SU-DHL-6 (cell line): ENCODE measurements around the gene DLX2.

Source experiments
- H2AFZ ChIP-seq: fragments of 200-600 bp; sonication (generic); 2 replicates; pipeline ENCODE4 v1.6.1; 2014; ENCODE audit warnings: low read depth, mild to moderate bottlenecking, moderate library complexity, mixed read lengths, antibody characterized with exemption, low read length; ENCODE audit not compliant: severe bottlenecking
- H3F3A ChIP-seq: fragments of 200-600 bp; shearing (Covaris generic); 2 replicates; pipeline ENCODE4 v1.6.0; 2016; ENCODE audit warnings: antibody characterized with exemption, mild to moderate bottlenecking; ENCODE audit not compliant: insufficient read depth
- H3K27ac ChIP-seq: fragments of 200-600 bp; sonication (generic); 2 replicates; pipeline ENCODE4 v1.5.1; 2016; ENCODE audit warnings: low read depth, mild to moderate bottlenecking, low read length, moderate library complexity, mixed read lengths
- H3K27me3 ChIP-seq: fragments of 200-600 bp; sonication (generic), shearing (Covaris generic); 2 replicates; pipeline ENCODE4 v1.6.0; 2014; ENCODE audit warnings: mild to moderate bottlenecking, low read length
- H3K36me3 ChIP-seq: fragments of 200-600 bp; sonication (generic); 2 replicates; pipeline ENCODE4 v1.6.1; 2014; ENCODE audit warnings: mild to moderate bottlenecking, low read length, mixed read lengths
- H3K4me2 ChIP-seq: fragments of 300-600, 200-600 bp; shearing (Covaris generic), sonication (generic); 2 replicates; pipeline ENCODE4 v1.6.0; 2014; ENCODE audit warnings: low read length, low read depth, mild to moderate bottlenecking; ENCODE audit not compliant: poor library complexity, severe bottlenecking
- H3K4me3 ChIP-seq: fragments of 200-600 bp; sonication (generic); 2 replicates; pipeline ENCODE4 v1.5.1; 2014; ENCODE audit warnings: antibody characterized with exemption, low read length, mild to moderate bottlenecking, mixed read lengths; ENCODE audit not compliant: insufficient read depth, poor library complexity, severe bottlenecking
- H3K79me2 ChIP-seq: fragments of 200-600 bp; sonication (generic); 2 replicates; pipeline ENCODE4 v1.6.1; 2014; ENCODE audit warnings: mild to moderate bottlenecking, low read length, moderate library complexity; ENCODE audit not compliant: insufficient read depth
- H3K9ac ChIP-seq: fragments of 200-600 bp; sonication (generic); 2 replicates; pipeline ENCODE4 v1.7.0; 2014; ENCODE audit warnings: mild to moderate bottlenecking, low read length
- H3K9me2 ChIP-seq: fragments of 200-600 bp; sonication (generic); replicated peaks from 2 replicates; pipeline ENCODE4 v1.6.1; 2014; ENCODE audit warnings: low read length; ENCODE audit not compliant: insufficient read depth
- H3K9me3 ChIP-seq: fragments of 200-600 bp; sonication (generic); 2 replicates; pipeline ENCODE4 v1.6.1; 2014; ENCODE audit warnings: low read length, mixed read lengths; ENCODE audit not compliant: insufficient read depth
- H4K20me1 ChIP-seq: fragments of 200-600 bp; sonication (generic); 2 replicates; pipeline ENCODE4 v1.6.1; 2014; ENCODE audit warnings: low read depth, mild to moderate bottlenecking, antibody characterized with exemption, low read length, moderate library complexity, mixed read lengths
- EZH2phosphoT487 ChIP-seq: fragments of 200-600 bp; sonication (generic), shearing (Covaris generic); conservative IDR thresholded peaks from 2 replicates; pipeline ENCODE4 v1.6.1; 2018; ENCODE audit warnings: mild to moderate bottlenecking, antibody characterized with exemption, low read length, moderate library complexity, mixed read lengths
- TF ChIP-seq, protein P1 (sequence below): fragments of 200-600 bp; sonication (generic); IDR thresholded peaks from one replicate; pipeline ENCODE4 v1.5.1; 2017; ENCODE audit warnings: antibody characterized with exemption, mild to moderate bottlenecking, low read length, moderate library complexity; ENCODE audit not compliant: insufficient read depth, poor library complexity, severe bottlenecking

The DLX2 gene

DNA sequence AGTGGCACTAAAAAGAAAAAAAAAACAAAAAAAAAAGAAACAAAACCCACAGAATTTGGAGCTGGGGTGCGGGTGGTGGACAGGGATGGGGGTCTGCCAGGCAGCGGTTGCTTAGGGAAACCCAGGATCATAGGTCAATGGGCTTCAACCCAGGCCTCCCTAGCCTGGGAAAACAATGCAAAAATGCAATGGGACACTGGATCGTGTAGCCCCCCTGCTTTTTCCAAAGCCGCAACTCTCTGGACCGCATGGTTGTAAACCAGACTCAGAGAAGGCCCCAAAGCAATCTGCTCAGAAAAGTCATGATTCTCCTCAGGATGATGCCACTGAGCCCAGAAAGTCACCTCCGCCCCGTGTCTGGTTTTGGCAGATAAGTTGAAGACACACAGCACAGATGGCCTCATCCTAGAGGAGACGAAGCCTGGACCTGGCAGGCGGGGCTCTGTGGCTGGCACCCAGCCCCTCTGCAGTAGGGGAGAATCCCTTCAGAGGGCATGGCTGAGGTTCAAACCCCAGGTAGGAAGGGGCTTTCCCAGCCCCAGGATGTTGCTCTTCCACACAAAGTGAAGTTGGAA, 5.1 kb downstream of the DLX2 start:
- Histone ChIP-seq H3K79me2 (no peaks in the 10 kb centered on the region), H3K27me3 (no peaks in the 10 kb centered on the region), H3K9ac (no peak overlapping the region), H3K9me2 (no peaks in the 10 kb centered on the region), H2AFZ (no peak overlapping the region), H3K4me2 (no peak overlapping the region), H3K4me3 (no peak overlapping the region), H4K20me1 (no peaks in the 10 kb centered on the region), H3K27ac (no peak overlapping the region), H3F3A (no peaks in the 10 kb centered on the region), H3K9me3 (no peaks in the 10 kb centered on the region), H3K36me3 (no peaks in the 10 kb centered on the region)
- TF ChIP-seq, protein P1, sequence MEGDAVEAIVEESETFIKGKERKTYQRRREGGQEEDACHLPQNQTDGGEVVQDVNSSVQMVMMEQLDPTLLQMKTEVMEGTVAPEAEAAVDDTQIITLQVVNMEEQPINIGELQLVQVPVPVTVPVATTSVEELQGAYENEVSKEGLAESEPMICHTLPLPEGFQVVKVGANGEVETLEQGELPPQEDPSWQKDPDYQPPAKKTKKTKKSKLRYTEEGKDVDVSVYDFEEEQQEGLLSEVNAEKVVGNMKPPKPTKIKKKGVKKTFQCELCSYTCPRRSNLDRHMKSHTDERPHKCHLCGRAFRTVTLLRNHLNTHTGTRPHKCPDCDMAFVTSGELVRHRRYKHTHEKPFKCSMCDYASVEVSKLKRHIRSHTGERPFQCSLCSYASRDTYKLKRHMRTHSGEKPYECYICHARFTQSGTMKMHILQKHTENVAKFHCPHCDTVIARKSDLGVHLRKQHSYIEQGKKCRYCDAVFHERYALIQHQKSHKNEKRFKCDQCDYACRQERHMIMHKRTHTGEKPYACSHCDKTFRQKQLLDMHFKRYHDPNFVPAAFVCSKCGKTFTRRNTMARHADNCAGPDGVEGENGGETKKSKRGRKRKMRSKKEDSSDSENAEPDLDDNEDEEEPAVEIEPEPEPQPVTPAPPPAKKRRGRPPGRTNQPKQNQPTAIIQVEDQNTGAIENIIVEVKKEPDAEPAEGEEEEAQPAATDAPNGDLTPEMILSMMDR = no peak
- no peak for TF ChIP-seq EZH2phosphoT487

DNA sequence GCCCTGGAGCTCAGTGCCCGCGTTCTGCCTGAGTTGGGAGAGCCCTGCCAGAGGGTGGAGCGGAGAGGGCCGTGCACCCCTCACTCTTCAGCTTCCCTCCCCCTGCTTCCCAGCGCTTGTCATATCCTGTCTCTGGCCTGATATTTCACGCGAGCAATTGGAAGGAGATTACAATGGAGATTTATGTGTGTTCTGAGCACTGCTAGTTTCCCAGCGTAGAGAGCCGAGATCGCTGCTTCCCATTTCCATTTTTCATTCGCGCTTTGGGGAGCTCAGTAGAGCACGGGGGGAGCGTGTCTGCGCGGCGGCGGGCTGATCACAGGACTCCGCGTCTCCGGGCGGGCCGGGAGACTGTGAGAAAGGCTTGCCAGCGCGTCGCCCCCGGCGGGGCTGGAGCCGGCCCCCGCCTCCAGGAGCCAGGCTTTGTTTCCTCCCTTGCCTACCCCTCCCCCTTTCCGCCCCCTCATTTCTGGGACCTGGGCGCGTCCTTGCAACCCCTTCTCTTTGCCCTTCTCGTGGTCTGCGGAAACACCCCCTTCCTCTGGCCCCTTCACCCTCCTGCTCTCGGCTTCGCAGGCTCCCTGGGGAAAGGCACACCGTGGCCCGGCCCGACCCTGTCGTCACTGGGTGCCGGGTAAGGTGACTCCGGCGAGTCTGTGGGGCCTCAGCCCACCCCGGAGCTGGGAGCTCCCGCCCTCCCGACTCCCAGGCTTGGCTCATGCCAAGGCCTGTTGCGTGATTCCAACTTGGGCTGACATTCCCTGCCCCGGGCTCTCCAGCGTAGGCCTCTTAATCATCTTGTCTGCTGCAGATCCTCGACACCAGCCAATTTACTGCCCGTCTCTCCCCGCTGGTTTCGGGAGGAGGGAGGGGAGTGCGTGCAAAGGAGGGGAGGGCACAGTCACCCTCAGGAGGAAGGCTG, 5.8 kb downstream of the DLX2 start:
- no peaks in the 10 kb centered on the region for H3K9me2 ChIP-seq
- H3K4me2 ChIP-seq = no peak overlapping the region
- no peaks in the 10 kb centered on the region for H4K20me1 ChIP-seq
- TF ChIP-seq, protein P1 = no peak
- TF ChIP-seq EZH2phosphoT487 = no peak
- no peaks in the 10 kb centered on the region for H3K79me2 ChIP-seq
- no peaks in the 10 kb centered on the region for H3F3A ChIP-seq
- no peak overlapping the region for H3K9ac ChIP-seq
- no peak overlapping the region for H3K27ac ChIP-seq
- no peak overlapping the region for H2AFZ ChIP-seq
- H3K36me3 ChIP-seq = no peaks in the 10 kb centered on the region
- H3K4me3 ChIP-seq = no peak overlapping the region
- no peaks in the 10 kb centered on the region for H3K27me3 ChIP-seq
- no peaks in the 10 kb centered on the region for H3K9me3 ChIP-seq

DNA sequence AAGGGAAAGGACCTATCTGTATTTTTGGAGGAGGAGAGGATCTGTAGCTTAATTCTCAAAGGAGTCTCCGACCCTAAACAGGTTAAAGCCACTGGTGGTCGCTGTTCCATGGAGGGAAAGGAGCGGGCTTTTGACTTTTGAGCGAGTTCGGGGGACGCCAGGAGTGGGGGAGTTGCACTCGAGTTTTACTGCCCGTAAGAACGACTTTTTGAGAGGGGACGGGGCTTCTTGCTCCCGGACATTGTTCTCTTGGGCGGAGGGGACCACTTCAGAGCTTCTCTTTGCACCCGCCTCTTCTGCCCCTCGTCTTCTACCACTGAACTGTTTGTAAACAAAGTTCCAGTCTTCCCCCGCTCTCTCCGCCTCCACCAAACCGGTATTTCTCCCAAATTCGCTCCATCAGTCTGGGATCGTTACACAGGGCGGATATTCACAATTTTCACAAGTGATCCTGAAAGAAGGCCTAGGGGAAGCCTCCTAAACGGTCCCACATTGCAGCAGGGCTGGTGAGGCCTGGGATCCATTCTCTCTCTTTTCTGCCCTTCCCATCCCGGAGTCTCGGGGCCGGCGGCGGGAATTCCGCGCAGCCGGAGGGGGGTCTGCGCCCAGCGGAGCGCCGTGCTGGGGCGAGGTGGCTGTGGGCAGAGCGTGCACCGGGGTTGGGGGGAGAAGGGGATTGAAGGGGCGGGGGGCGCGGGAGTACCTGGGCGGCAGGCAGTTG, 6.6 kb downstream of the DLX2 start:
- Histone ChIP-seq H3K27me3 (no peaks in the 10 kb centered on the region), H2AFZ (no peak overlapping the region), H4K20me1 (no peaks in the 10 kb centered on the region), H3K4me3 (no peak overlapping the region), H3F3A (no peaks in the 10 kb centered on the region), H3K9me3 (no peaks in the 10 kb centered on the region), H3K4me2 (no peak overlapping the region), H3K79me2 (no peaks in the 10 kb centered on the region), H3K36me3 (no peaks in the 10 kb centered on the region), H3K27ac (no peak overlapping the region), H3K9me2 (no peaks in the 10 kb centered on the region), H3K9ac (no peak overlapping the region)
- TF ChIP-seq, protein P1 = no peak
- no peak for TF ChIP-seq EZH2phosphoT487
